ENCODE results near the gene FOXJ1. TPM values are rescaled to one million over a fixed set of nuclear protein-coding genes. Genes with fewer than 3 reads are reported as not detected.

FOXJ1 gene
- total and polyA plus RNA-seq, 2 of the 8 experiments (the other 6 are each of a cell fraction or from before 2014, with no cell fraction given) = 4.7 to 5.4 TPM

GRCh38 chr17:76123191-76123499 is 17.9 kb downstream of the FOXJ1 start:
- Histone ChIP-seq H3K56ac (replicated peaks; ENCODE audit: insufficient read length, low read depth, low read length) (no peak overlapping the region), H3K18ac (ENCODE audit: extremely low read depth, low read length) (no peak overlapping the region), H3K4me2 (ENCODE audit: insufficient read depth in 1 of 2, low read depth in 2 of 2, low read length in 2 of 2) (no peak overlapping the region), H2BK15ac (ENCODE audit: low read length) (no peak overlapping the region), H3K36me3 (ENCODE audit: control insufficient read depth in 2 of 4, insufficient read depth in 4 of 4, low read length in 3 of 4) (no peaks in the 10 kb centered on the region), H4K91ac (replicated peaks; ENCODE audit: insufficient read length, low read length) (no peak overlapping the region), H3K79me1 (ENCODE audit: low read depth, low read length) (no peaks in the 10 kb centered on the region), H4K8ac (ENCODE audit: extremely low read depth, insufficient read depth, low read length) (no peak overlapping the region), H2AFZ (ENCODE audit: low read length) (no peak overlapping the region), H2AK5ac (ENCODE audit: low read depth, low read length) (no peak overlapping the region), H3K23ac (ENCODE audit: insufficient read length) (no peak overlapping the region), H3K23me2 (ENCODE audit: low read depth, low read length) (peaks cover 2% of the 10 kb centered on the region; the same call in 1 of the 2 replicates), H2BK12ac (ENCODE audit: low read depth, low read length) (no peak overlapping the region), H3K4me3 (ENCODE audit: extremely low read depth in 1 of 4, insufficient read depth in 2 of 4, low read depth in 3 of 4, low read length in 4 of 4) (no peak overlapping the region), H3K4me1 (replicated peaks in 1 of 4; ENCODE audit: control insufficient read depth in 3 of 4, insufficient read depth in 4 of 4, low read length in 3 of 4) (peaks cover 7 to 32% (median 19%) of the 10 kb centered on the region in 4 experiments), H3K14ac (ENCODE audit: insufficient read length) (no peak overlapping the region), H3K4ac (replicated peaks; ENCODE audit: insufficient read length, low read depth, low read length) (no peak overlapping the region), H3K27ac (ENCODE audit: low read depth, low read length) (no peak overlapping the region), H3K79me2 (ENCODE audit: control insufficient read depth in 1 of 2, insufficient read depth in 2 of 2, low read length in 2 of 2) (no peaks in the 10 kb centered on the region), H2BK5ac (ENCODE audit: low read depth, low read length) (no peak overlapping the region; the same call in 1 of the 2 replicates), H3K27me3 (replicated peaks in 1 of 4; ENCODE audit: control insufficient read depth in 3 of 4, extremely low read depth in 1 of 4, insufficient read depth in 3 of 4, low read length in 3 of 4) (peaks cover 0 to 13% (median 7%) of the 10 kb centered on the region in 4 experiments; a peak in 4 of 7 replicates), H2BK20ac (ENCODE audit: low read length) (no peak overlapping the region), H3K9ac (replicated peaks in 1 of 4; ENCODE audit: extremely low read depth in 1 of 4, low read depth in 3 of 4, low read length in 3 of 4) (no peak overlapping the region), H4K20me1 (replicated peaks in 1 of 2; ENCODE audit: control insufficient read depth in 1 of 2, insufficient read depth in 2 of 2, low read length in 2 of 2) (no peaks in the 10 kb centered on the region), H4K5ac (ENCODE audit: insufficient read length, low read depth, low read length) (no peak overlapping the region), H3K9me3 (ENCODE audit: insufficient read depth in 2 of 2, low read depth in 1 of 2, low read length in 1 of 2) (no peaks in the 10 kb centered on the region), H2BK120ac (replicated peaks; ENCODE audit: low read depth, low read length) (no peak overlapping the region)
- POLR2A ChIA-PET (ENCODE audit: partially characterized antibody) = interaction anchor here (0.7 to 5.4 kb wide), 8 partner anchors 11 to 1489 kb away, joined by 3 to 70 read pairs (median 4); partner anchors contain the start of gene FOXJ1
- CTCF ChIA-PET (ENCODE audit: partially characterized antibody) = interaction anchor here (0.7 to 41.5 kb wide), 20 partner anchors 10 to 390 kb away, joined by 3 to 778 read pairs (median 4); partner anchors contain the start of gene FOXJ1
- no peak for DNase-seq (ENCODE audit: low read depth in 1 of 2, low spot score in 2 of 2)
- WGBS, 2 experiments (ENCODE audit: extremely low coverage in 1 of 2, insufficient coverage in 1 of 2, insufficient read length in 1 of 2, insufficient replicate concordance in 2 of 2, low coverage in 1 of 2, low lambda C conversion rate in 2 of 2, missing lambda C conversion rate in 1 of 2) = 68% methylated on average over 5 of the region's 5 CpGs; no CpG with 5 or more reads in 1 of the 2 experiments
- FAIRE-seq = no peak
- TF ChIP-seq SAP30 (IDR thresholded peaks at IDR 0.05; ENCODE audit: insufficient read depth, insufficient replicate concordance, low read length) (no peak), JUND (IDR thresholded peaks at IDR 0.05; ENCODE audit: low read length) (no peak), CHD2 (IDR thresholded peaks at IDR 0.05; ENCODE audit: low read length) (no peak), RFX5 (IDR thresholded peaks at IDR 0.05; ENCODE audit: borderline replicate concordance, low read depth, low read length) (no peak), CTCF (IDR thresholded peaks at IDR 0.05; ENCODE audit: control extremely low read depth in 1 of 3, insufficient read depth in 1 of 3, low read depth in 1 of 3, low read length in 3 of 3) (no peak), TAF1 (IDR thresholded peaks at IDR 0.05; ENCODE audit: low read depth, low read length) (no peak), ATF3 (IDR thresholded peaks at IDR 0.05; ENCODE audit: insufficient read depth, low read depth, low read length) (no peak), TBP (IDR thresholded peaks at IDR 0.05; ENCODE audit: low read depth, low read length) (no peak), E2F6 (IDR thresholded peaks at IDR 0.05) (no peak)

All from H1 (cell line).